ENCODE measurements around the gene LMOD2.

Gene LMOD2

GRCh38 chr7:123640583-123640982 lies 15.1 kb upstream of the LMOD2 start:
- DNase-seq (ENCODE audit: low read depth, low spot score), result no peak

- no peak for DNase-seq (ENCODE audit: low read depth, low spot score)
These were observed 13.8 kb upstream of the LMOD2 start for GRCh38 chr7:123641901-123642300.

DNA sequence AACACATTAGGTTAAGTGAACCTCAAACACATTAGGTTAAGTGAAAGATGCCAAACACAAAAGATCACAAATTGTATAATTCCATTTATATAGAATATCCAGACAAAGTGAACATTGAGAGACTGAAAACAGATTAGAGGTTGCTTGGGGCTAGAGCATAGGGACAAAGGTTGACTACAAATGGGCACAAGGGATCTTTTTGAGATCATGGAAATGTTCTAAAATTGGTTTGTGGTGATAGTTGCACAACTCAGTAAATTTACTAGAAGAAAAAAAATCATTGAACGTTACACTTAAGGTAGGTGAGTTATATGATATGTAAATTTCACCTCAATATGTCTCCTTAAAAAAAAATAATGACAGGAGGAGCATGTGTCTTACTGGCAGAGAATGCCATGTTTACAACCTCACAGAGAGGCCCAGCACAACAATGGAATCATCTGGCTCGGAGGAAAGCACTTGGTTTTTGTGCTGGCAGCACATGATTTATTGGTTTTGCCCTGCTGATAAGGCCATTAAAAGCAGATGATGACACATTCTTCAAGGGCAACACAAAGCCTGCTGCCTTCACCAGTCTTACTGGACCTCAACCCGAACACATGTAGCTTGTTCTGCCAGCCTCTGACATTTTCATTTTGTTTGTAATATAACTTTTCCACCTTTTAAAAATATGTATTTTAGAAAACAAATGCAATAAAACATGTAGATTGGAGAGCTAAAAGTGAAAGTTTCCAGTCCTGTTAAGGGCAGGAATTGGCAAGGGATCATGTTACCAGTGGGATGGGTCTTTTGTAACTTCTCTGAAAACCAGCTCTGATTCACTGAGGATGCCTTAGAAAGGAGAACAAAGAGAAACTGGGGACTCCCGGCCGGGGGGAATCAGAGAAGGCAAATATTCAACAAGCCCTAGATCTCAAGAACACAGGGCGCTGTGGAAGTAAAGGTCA lies 11.9 kb upstream of the LMOD2 start:
- DNase-seq (ENCODE audit: low read depth, low spot score), result peak; percentile 75

GRCh38 chr7:123645516-123645915 lies 10.2 kb upstream of the LMOD2 start:
- no peak for DNase-seq (ENCODE audit: low read depth, low spot score)

DNA sequence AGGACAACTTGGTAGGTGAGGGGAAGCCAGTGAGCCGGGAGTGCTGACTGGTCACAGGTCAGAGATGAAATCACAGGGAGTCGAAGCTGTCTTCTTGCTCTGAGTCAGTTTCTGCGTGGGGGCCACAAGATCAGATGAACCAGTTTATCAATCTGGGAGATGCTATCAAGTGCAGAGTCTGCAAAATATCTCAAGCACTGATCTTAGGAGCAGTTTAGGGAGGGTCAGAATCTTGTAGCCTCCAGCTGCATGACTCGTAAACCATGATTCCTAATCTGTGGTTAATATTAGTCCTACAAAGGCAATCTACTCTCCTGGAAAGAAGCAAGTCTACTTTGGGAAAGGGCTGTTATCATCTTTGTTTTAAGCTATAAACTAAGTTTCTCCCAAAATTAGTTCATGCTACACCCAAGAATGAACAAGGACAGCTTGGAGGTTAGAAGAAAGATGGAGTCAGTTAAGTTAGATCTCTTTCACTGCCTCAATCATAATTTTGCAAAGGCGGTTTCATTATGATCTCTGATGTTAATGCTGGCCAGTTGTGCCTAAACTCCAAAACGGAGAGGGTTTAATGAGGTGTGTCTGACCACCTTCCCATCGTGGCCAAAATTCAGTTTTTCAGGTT lies 8.4 kb upstream of the LMOD2 start:
- no peak for DNase-seq (ENCODE audit: low read depth, low spot score)

DNA sequence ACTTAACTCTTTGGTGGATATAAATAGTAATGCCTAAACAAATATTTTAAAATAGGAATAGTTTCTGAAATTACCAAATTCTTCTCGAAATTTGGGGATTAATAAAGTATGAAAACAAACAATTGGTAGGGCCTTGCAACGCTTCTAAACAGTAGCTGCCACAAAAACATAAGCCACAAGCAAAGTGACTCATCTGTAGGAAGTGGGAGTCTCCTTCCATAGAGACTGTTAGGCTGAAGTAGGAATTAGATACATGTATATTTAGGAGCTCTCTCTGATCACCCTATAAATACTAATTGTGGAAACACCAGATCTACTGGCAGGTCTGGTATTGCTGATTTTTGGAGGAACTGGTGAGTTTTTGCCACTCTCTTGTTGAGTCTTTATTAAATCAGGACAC lies 5.7 kb upstream of the LMOD2 start:
- DNase-seq (ENCODE audit: low read depth, low spot score), result peak; percentile 31

- DNase-seq (ENCODE audit: low read depth, low spot score), result no peak
These were observed 5.1 kb upstream of the LMOD2 start for GRCh38 chr7:123650595-123650994.

DNA sequence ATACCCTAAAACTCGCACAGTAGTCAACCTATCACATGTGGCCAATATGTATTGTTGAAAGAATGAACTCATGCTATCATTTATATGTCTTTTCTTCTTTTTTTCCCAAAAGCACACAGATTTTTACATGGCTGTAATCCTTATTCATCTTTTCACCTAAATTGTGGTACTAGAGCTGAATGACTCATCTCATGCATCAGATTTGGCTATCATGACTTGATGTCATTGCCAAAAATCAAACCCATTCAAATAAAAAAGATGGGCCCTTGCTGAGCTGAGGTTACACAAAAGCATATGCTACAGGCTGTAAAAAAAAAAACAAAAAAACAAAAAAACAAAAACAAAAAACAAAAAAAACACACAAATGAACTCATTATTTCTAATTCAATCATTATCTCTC lies 3.3 kb upstream of the LMOD2 start:
- no peak for DNase-seq (ENCODE audit: low read depth, low spot score)

DNA sequence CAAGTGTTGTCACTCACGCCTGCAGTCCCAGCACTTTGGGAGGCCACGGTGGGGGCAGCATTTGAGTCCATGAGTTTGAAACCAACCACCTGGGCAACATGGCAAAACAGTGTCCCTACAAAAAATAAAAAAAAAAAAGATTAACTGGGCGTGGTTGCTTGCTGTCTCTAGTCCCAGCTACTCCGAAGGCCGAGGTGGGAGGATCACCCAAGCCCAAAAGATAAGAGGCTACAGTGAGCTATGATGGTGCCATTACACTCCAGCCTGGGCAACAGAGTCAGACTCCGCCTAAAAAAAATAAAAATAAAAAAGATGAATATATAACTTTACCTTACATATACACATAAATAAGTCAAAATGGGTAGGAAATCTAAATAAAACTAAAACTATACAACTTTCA lies 2.5 kb upstream of the LMOD2 start:
- no peak for DNase-seq (ENCODE audit: low read depth, low spot score)

- no peak for DNase-seq (ENCODE audit: low read depth, low spot score)
These were observed 1.1 kb downstream of the LMOD2 start for GRCh38 chr7:123656544-123657303.

GRCh38 chr7:123657304-123657685 lies 1.6 kb downstream of the LMOD2 start:
- DNase-seq (ENCODE audit: low read depth, low spot score), result no peak

DNA sequence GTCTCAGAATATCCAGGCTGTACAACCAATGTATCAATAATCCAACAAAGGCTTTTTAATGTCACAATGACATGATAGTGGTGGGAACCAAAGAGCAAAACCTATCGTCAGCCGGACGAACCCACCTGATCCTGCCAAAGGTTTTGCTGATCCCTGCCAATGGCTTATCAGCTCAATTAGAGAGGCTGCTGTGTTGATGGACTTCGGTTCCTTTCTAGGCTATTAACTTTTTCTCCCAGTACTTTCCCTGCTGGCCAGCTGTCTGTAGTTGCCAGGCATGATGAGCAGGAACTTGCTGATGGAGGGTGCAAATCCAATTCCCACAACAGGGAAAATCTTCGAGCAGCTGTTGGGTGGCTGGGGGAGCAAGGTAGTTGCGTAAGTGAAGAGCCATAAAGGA lies 2.4 kb downstream of the LMOD2 start:
- no peak for DNase-seq (ENCODE audit: low read depth, low spot score)

- DNase-seq (ENCODE audit: low read depth, low spot score), result no peak
These were observed 5.1 kb downstream of the LMOD2 start for GRCh38 chr7:123660514-123661354.

DNA sequence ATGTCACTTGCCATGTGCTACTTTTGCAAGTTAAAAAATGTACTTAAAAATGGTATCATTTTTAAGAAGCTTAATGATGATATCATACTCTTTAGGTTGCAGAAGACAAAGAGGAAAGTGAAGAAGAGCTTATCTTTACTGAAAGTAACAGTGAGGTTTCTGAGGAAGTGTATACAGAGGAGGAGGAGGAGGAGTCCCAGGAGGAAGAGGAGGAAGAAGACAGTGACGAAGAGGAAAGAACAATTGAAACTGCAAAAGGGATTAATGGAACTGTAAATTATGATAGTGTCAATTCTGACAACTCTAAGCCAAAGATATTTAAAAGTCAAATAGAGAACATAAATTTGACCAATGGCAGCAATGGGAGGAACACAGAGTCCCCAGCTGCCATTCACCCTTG lies 6.1 kb downstream of the LMOD2 start:
- no peak for DNase-seq (ENCODE audit: low read depth, low spot score)

DNA sequence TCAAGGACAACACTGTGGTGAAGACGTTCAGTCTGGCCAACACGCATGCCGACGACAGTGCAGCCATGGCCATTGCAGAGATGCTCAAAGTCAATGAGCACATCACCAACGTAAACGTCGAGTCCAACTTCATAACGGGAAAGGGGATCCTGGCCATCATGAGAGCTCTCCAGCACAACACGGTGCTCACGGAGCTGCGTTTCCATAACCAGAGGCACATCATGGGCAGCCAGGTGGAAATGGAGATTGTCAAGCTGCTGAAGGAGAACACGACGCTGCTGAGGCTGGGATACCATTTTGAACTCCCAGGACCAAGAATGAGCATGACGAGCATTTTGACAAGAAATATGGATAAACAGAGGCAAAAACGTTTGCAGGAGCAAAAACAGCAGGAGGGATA lies 6.6 kb downstream of the LMOD2 start:
- DNase-seq (ENCODE audit: low read depth, low spot score), result no peak

- no peak for DNase-seq (ENCODE audit: low read depth, low spot score)
These were observed 7.1 kb downstream of the LMOD2 start for GRCh38 chr7:123662755-123663154.

GRCh38 chr7:123663200-123663599 lies 7.5 kb downstream of the LMOD2 start:
- DNase-seq (ENCODE audit: low read depth, low spot score), result no peak

DNA sequence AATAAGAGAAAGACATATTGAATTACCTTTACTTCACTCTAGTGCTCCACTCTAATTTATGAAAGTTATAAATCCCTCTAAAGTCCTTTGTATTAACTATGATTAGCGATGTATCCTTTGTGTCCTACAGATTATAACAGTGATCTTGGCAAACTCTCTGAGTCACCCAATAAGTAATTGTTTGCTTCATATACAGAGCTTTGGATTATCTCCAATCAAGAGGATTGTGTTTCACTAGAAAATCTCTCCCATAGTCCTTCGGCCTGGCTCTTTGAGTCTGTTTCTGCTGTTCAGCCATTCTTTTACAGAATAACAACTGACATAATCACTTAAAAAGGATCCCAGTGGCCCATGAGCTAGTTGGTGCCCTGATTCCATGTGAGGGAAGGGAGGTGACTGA lies 9.5 kb downstream of the LMOD2 start:
- no peak for DNase-seq (ENCODE audit: low read depth, low spot score)

DNA sequence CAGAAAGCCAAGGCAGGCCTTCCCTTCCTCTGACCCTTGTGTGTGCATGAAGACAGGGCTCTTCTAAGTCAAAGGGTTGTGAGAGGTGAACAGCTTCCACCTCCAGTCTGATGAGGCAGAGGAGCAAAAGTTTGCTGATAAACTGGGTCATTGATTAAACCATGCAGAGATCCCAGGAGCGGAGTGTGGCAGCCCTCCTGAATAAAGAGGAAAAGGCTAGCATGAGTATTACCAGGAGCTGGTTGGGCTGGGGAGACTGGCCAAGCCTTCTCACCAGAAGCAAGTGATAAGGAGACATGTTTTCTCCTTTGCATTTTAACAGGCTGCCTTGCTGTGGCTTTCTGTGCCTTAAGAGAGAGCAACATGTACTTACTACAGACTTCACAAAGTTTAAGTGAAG lies 10.2 kb downstream of the LMOD2 start:
- DNase-seq (ENCODE audit: low read depth, low spot score), result no peak

DNA sequence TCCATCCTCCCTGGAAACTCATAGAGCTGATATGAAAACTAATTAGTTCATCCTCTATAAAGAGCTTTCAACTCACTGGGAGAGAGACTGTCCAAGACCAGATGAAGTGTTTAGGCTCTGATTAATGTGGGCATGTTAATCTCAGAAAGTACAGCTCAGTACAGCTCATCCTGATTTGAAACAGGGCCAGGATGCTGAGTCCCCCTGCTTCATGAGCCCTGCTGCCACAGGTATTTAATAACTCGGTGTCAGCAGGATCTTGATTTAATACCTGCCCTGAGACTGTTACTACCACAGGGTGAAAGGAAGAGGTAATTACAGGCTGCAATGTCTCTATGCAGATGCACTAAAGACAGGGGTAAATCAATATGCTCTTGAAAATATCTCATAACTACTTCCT lies 10.8 kb downstream of the LMOD2 start:
- no peak for DNase-seq (ENCODE audit: low read depth, low spot score)

DNA sequence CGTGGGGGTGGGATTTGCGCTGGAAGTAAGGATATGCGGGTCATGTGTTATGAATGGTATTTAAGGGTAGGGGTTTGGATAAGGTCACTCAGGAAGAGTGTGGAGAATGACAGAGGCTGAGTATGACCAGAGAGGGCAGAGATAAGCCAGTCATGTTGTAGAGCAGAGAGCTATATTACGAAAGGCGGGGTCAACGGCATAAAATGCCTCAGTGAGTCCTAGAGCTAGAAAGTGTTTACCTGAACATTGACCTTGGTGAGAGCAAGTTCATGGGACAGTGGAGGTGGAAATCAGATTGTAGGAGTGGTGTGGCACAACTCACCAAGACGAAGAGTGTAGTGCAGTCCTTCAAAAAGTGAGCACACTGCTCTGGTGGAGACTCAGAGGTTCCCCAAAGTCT lies 13.8 kb downstream of the LMOD2 start:
- DNase-seq (ENCODE audit: low read depth, low spot score), result no peak

Data from astrocyte of the hippocampus (primary cell).